Measurements from ENCODE around the gene ZFAND4.

ZFAND4 gene

DNA sequence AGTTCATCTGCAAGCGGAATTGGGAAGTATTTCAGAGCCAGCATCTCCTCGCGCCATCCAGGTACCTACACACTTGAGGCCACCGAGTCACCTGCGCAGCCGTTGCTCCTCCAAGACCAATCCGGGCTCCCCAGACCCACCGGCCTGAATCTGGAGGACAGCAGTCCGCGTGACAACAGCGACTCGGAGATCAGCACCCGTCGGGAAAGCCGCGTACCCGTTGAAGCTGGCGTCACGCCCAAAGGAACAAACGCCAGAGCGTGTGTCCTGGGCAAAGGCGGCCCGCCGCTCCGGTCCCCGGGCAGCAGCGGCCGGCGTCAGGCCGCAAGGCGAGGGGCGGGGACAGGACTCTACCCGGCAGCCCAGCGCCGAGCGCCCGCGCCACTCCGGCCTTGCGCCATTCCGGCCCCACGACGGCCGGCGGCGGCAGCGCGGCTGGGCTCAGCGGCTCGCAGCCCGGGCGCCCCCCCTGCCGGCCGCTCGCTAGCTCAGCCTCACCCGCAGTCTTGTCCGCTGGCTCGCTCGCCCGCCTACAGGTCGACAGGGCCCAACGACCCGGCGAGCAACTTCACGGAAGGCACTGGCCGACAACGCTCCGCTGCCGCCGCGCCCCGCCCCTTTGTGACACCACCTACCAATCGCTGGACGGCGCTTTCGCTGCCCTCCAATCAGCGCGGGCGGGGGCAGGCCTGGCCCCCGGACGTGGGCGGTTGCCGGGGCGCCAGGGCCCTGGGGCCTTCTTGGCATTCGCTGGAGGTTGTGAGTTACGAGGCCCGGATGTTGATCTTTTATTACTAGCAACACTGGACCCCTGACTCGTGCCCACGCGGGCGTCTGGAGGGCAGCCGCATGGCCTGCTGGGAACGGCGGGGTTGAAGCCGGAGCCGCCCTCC is at the start of gene ZFAND4 (continued):
- TF ChIP-seq ZNF202 (tag by site-specific recombination; IDR thresholded peaks at IDR 0.05; ENCODE audit: borderline replicate concordance), result no peak
- TF ChIP-seq ZNF48 (tag by site-specific recombination; IDR thresholded peaks at IDR 0.05), result no peak
- TF ChIP-seq REPIN1 (tag by site-specific recombination; IDR thresholded peaks at IDR 0.05; ENCODE audit: low read depth), result no peak
- TF ChIP-seq ZFP41 (tag by site-specific recombination; IDR thresholded peaks at IDR 0.05; ENCODE audit: borderline replicate concordance), result no peak
- TF ChIP-seq, protein P1, sequence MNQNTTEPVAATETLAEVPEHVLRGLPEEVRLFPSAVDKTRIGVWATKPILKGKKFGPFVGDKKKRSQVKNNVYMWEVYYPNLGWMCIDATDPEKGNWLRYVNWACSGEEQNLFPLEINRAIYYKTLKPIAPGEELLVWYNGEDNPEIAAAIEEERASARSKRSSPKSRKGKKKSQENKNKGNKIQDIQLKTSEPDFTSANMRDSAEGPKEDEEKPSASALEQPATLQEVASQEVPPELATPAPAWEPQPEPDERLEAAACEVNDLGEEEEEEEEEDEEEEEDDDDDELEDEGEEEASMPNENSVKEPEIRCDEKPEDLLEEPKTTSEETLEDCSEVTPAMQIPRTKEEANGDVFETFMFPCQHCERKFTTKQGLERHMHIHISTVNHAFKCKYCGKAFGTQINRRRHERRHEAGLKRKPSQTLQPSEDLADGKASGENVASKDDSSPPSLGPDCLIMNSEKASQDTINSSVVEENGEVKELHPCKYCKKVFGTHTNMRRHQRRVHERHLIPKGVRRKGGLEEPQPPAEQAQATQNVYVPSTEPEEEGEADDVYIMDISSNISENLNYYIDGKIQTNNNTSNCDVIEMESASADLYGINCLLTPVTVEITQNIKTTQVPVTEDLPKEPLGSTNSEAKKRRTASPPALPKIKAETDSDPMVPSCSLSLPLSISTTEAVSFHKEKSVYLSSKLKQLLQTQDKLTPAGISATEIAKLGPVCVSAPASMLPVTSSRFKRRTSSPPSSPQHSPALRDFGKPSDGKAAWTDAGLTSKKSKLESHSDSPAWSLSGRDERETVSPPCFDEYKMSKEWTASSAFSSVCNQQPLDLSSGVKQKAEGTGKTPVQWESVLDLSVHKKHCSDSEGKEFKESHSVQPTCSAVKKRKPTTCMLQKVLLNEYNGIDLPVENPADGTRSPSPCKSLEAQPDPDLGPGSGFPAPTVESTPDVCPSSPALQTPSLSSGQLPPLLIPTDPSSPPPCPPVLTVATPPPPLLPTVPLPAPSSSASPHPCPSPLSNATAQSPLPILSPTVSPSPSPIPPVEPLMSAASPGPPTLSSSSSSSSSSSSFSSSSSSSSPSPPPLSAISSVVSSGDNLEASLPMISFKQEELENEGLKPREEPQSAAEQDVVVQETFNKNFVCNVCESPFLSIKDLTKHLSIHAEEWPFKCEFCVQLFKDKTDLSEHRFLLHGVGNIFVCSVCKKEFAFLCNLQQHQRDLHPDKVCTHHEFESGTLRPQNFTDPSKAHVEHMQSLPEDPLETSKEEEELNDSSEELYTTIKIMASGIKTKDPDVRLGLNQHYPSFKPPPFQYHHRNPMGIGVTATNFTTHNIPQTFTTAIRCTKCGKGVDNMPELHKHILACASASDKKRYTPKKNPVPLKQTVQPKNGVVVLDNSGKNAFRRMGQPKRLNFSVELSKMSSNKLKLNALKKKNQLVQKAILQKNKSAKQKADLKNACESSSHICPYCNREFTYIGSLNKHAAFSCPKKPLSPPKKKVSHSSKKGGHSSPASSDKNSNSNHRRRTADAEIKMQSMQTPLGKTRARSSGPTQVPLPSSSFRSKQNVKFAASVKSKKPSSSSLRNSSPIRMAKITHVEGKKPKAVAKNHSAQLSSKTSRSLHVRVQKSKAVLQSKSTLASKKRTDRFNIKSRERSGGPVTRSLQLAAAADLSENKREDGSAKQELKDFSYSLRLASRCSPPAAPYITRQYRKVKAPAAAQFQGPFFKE (tag by site-specific recombination; IDR thresholded peaks at IDR 0.05; ENCODE audit: borderline replicate concordance), result no peak
- TF ChIP-seq ZNF707 (tag by site-specific recombination; IDR thresholded peaks at IDR 0.05), result no peak
- TF ChIP-seq ZNF121 (tag by site-specific recombination; IDR thresholded peaks at IDR 0.05), result no peak
- no peak for TF ChIP-seq ZNF214 (tag by site-specific recombination; IDR thresholded peaks at IDR 0.05; ENCODE audit: borderline replicate concordance)
- TF ChIP-seq, protein P2, sequence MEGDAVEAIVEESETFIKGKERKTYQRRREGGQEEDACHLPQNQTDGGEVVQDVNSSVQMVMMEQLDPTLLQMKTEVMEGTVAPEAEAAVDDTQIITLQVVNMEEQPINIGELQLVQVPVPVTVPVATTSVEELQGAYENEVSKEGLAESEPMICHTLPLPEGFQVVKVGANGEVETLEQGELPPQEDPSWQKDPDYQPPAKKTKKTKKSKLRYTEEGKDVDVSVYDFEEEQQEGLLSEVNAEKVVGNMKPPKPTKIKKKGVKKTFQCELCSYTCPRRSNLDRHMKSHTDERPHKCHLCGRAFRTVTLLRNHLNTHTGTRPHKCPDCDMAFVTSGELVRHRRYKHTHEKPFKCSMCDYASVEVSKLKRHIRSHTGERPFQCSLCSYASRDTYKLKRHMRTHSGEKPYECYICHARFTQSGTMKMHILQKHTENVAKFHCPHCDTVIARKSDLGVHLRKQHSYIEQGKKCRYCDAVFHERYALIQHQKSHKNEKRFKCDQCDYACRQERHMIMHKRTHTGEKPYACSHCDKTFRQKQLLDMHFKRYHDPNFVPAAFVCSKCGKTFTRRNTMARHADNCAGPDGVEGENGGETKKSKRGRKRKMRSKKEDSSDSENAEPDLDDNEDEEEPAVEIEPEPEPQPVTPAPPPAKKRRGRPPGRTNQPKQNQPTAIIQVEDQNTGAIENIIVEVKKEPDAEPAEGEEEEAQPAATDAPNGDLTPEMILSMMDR (tag by site-specific recombination; IDR thresholded peaks at IDR 0.05), result peak; percentile 81
- TF ChIP-seq ZFHX2 (tag by site-specific recombination; conservative IDR thresholded peaks at IDR 0.05), result peak; percentile 96
- no peak for TF ChIP-seq ZNF785 (tag by site-specific recombination; IDR thresholded peaks at IDR 0.05)
- TF ChIP-seq ZNF561 (tag by site-specific recombination; IDR thresholded peaks at IDR 0.05; ENCODE audit: borderline replicate concordance), result no peak; the same call in 1 of the 2 replicates
- no peak for TF ChIP-seq ZNF404 (tag by site-specific recombination; IDR thresholded peaks at IDR 0.05)
- TF ChIP-seq, protein P3, sequence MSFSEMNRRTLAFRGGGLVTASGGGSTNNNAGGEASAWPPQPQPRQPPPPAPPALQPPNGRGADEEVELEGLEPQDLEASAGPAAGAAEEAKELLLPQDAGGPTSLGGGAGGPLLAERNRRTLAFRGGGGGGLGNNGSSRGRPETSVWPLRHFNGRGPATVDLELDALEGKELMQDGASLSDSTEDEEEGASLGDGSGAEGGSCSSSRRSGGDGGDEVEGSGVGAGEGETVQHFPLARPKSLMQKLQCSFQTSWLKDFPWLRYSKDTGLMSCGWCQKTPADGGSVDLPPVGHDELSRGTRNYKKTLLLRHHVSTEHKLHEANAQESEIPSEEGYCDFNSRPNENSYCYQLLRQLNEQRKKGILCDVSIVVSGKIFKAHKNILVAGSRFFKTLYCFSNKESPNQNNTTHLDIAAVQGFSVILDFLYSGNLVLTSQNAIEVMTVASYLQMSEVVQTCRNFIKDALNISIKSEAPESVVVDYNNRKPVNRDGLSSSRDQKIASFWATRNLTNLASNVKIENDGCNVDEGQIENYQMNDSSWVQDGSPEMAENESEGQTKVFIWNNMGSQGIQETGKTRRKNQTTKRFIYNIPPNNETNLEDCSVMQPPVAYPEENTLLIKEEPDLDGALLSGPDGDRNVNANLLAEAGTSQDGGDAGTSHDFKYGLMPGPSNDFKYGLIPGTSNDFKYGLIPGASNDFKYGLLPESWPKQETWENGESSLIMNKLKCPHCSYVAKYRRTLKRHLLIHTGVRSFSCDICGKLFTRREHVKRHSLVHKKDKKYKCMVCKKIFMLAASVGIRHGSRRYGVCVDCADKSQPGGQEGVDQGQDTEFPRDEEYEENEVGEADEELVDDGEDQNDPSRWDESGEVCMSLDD (tag by site-specific recombination; IDR thresholded peaks at IDR 0.05), result no peak
- peak; percentile 88 for TF ChIP-seq ZBTB20 (tag by site-specific recombination; IDR thresholded peaks at IDR 0.05)
- TF ChIP-seq SP3 (tag by site-specific recombination; IDR thresholded peaks at IDR 0.05), result peak; percentile 85
- peak; percentile 60 for TF ChIP-seq GLIS1 (tag by site-specific recombination; IDR thresholded peaks at IDR 0.05)
- no peak for TF ChIP-seq ATF2 (tag by site-specific recombination; IDR thresholded peaks at IDR 0.05; ENCODE audit: low read depth)
- TF ChIP-seq ZNF501 (tag by site-specific recombination; IDR thresholded peaks at IDR 0.05), result peak; percentile 28
- peak; percentile 84; the same call in 1 of the 2 replicates for TF ChIP-seq GLIS2 (tag by site-specific recombination; IDR thresholded peaks at IDR 0.05)
- no peak for TF ChIP-seq ZNF521 (tag by site-specific recombination; IDR thresholded peaks at IDR 0.05)
- TF ChIP-seq, protein P4, sequence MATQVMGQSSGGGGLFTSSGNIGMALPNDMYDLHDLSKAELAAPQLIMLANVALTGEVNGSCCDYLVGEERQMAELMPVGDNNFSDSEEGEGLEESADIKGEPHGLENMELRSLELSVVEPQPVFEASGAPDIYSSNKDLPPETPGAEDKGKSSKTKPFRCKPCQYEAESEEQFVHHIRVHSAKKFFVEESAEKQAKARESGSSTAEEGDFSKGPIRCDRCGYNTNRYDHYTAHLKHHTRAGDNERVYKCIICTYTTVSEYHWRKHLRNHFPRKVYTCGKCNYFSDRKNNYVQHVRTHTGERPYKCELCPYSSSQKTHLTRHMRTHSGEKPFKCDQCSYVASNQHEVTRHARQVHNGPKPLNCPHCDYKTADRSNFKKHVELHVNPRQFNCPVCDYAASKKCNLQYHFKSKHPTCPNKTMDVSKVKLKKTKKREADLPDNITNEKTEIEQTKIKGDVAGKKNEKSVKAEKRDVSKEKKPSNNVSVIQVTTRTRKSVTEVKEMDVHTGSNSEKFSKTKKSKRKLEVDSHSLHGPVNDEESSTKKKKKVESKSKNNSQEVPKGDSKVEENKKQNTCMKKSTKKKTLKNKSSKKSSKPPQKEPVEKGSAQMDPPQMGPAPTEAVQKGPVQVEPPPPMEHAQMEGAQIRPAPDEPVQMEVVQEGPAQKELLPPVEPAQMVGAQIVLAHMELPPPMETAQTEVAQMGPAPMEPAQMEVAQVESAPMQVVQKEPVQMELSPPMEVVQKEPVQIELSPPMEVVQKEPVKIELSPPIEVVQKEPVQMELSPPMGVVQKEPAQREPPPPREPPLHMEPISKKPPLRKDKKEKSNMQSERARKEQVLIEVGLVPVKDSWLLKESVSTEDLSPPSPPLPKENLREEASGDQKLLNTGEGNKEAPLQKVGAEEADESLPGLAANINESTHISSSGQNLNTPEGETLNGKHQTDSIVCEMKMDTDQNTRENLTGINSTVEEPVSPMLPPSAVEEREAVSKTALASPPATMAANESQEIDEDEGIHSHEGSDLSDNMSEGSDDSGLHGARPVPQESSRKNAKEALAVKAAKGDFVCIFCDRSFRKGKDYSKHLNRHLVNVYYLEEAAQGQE (tag by site-specific recombination; IDR thresholded peaks at IDR 0.05), result 0 out of 2 replicates have a peak, but pooled peaks have one; percentile 53
- no peak for TF ChIP-seq OVOL3 (tag by site-specific recombination; IDR thresholded peaks at IDR 0.05)

Data from HEK293 (cell line).